SJCRH30 (cell line): Measurements from ENCODE around the gene AOC1. TPM values are rescaled to one million over a fixed set of nuclear protein-coding genes. Genes with fewer than 3 reads are reported as not detected.
"Not testable (repeated sequence)": the region's sequence is repeated elsewhere in the genome, so short reads cannot be mapped to it uniquely, and the experiment has no call there.

Experiments
- DNase-seq, 2 experiments: peaks; one replicate each; pipeline ENCODE4 v3.0.0-alpha.2; 2015 to 2020
- H3K27ac ChIP-seq: fragments of 250-450 bp; sonication (Bioruptor Pico); 2 replicates; pipeline ENCODE4 v1.5.1; 2020; ENCODE audit warnings: mild to moderate bottlenecking, moderate library complexity
- H3K27me3 ChIP-seq: fragments of 250-450 bp; sonication (Bioruptor Pico); 2 replicates; pipeline ENCODE4 v1.5.1; 2020; ENCODE audit warnings: mild to moderate bottlenecking, moderate library complexity
- H3K36me3 ChIP-seq: fragments of 250-450 bp; sonication (Bioruptor Pico); 2 replicates; pipeline ENCODE4 v1.5.1; 2020; ENCODE audit warnings: mild to moderate bottlenecking, moderate library complexity
- H3K4me1 ChIP-seq: fragments of 250-450 bp; sonication (Bioruptor Pico); 2 replicates; pipeline ENCODE4 v1.5.1; 2020; ENCODE audit warnings: mild to moderate bottlenecking, moderate library complexity
- H3K4me3 ChIP-seq: fragments of 250-450 bp; sonication (Bioruptor Pico); 2 replicates; pipeline ENCODE4 v1.5.1; 2020; ENCODE audit warnings: mild to moderate bottlenecking, moderate library complexity
- H3K9me3 ChIP-seq: fragments of 250-450 bp; sonication (Bioruptor Pico); replicated peaks from 2 replicates; pipeline ENCODE4 v1.5.1; 2020; ENCODE audit warnings: mild to moderate bottlenecking, moderate library complexity
- total RNA-seq: library from RNA; depleted of rRNA; stranded (reverse); fragments of >200 nt; shearing (Covaris generic); gene quantifications from 2 replicates; pipeline ENCODE4 v1.2.3, GENCODE V29; 2014; rRNA removed

The AOC1 gene
- total RNA-seq, 1 experiment from 2014 or later, result not detected

DNA sequence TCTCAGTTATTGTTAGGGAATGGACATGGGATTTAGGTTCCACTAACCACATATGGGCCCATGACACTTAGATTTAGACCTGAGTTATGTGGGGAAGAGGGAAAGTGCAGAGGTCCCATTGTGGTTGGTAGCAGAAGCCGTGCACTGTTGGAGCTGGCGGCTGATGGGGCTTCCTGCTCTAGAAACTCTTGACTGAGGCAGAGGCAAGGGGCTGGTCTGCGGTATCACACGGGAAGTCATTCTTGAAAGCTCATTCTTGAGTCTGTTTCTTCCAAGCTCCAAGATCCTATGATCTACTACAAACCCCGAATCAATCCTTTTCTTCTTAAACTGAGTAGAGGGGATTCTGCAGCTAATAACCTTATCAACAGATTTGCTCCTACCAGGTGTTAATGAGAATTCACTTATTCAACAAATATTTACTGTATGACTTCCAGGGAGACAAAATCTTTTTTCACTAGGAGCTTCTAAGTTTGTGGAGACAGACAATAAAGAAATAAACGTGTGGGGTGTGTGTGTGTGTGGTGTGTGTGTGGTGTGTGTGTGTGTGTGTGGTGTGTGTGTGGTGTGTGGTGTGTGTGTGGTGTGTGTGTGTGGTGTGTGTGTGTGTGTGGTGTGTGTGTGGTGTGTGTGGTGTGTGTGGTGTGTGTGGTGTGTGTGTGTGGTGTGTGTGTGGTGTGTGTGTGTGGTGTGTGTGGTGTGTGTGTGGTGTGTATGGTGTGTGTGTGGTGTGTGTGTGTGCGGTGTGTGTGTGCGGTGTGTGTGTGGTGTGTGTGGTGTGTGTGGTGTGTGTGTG lies 57.1 kb downstream of the AOC1 start:
- peaks cover 14% of the 10 kb centered on the region; the same call in 1 of the 2 replicates for H3K27me3 ChIP-seq
- no peak overlapping the region for H3K4me3 ChIP-seq
- no peak overlapping the region for H3K27ac ChIP-seq
- DNase-seq, result no peak
- no peaks in the 10 kb centered on the region for H3K4me1 ChIP-seq
- no peaks in the 10 kb centered on the region for H3K36me3 ChIP-seq
- no peaks in the 10 kb centered on the region for H3K9me3 ChIP-seq

DNA sequence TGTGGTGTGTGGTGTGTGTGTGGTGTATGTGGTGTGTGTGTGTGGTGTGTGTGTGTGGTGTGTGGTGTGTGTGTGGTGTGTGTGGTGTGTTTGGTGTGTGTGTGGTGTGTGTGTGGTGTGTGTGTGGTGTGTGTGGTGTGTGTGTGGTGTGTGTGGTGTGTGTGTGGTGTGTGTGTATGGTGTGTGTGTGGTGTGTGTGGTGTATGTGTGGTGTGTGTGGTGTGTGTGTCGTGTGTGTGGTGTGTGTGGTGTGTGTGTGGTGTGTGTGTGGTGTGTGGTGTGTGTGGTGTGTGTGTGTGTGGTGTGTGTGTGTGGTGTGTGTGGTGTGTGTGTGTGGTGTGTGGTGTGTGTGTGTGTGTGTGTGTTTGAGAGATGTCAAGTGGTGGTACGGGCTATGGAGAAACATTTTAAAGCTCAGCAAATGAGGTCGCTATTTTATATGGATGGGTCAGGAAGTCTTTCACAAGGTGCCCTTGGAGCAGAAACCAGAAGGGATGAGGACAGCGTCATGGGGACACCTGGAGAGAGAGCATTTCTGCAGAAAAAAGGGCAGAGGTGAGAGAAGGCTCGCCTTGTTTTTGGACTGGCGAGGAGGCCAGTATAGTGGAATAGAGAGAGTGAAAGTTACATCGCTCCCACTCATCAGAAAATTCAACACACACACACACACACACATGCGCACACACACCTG lies 58.1 kb downstream of the AOC1 start:
- not testable (repeated sequence) for H3K36me3 ChIP-seq, DNase-seq, H3K27me3 ChIP-seq, H3K9me3 ChIP-seq, H3K27ac ChIP-seq, H3K4me1 ChIP-seq, H3K4me3 ChIP-seq

DNA sequence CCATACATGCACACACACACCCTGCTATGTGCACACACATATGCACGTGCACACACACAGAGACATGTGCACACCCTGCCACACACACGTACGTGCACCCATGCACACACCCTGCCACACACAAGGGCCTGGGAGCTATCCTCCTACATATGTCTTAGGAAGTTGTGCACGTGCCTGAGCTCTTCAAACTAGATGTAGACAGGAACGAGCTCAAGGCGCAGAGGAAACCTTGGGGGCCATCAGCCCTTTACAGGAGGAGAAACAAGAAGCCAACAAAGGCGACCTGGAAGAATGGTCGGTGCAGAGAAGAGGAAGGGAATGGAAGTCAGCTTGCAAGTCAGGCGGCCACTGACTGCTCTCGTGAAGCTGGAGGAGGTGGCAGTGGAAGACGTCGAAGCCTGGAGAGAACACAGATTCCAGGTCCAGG lies 58.7 kb downstream of the AOC1 start:
- Histone ChIP-seq H3K27me3 (peaks cover 7% of the 10 kb centered on the region; the same call in 1 of the 2 replicates), H3K9me3 (no peaks in the 10 kb centered on the region), H3K4me3 (no peak overlapping the region), H3K36me3 (no peaks in the 10 kb centered on the region), H3K4me1 (no peaks in the 10 kb centered on the region), H3K27ac (no peak overlapping the region)
- DNase-seq, result no peak

Other genes with a start within 250 kb of the AOC1 start
- gene GIMAP6, start 220.1 kb upstream of the AOC1 start, total RNA-seq, result not detected in 2 replicates
- not detected in 2 replicates for gene GIMAP2, start 166.8 kb upstream of the AOC1 start, total RNA-seq
- not detected in 2 replicates for gene GIMAP1, start 135.9 kb upstream of the AOC1 start, total RNA-seq
- gene GIMAP5, start 115.1 kb upstream of the AOC1 start, total RNA-seq, result not detected in 2 replicates
- gene TMEM176B, start 52.2 kb upstream of the AOC1 start, total RNA-seq, result not detected in 2 replicates
- gene TMEM176A, start 51.7 kb upstream of the AOC1 start, total RNA-seq, result not detected in 2 replicates
- gene KCNH2, start 125.8 kb downstream of the AOC1 start, total RNA-seq, result 15.9 and 19.3 TPM in 2 replicates
- 0.05 and 0.20 TPM in 2 replicates for gene NOS3, start 138.5 kb downstream of the AOC1 start, total RNA-seq
- gene ATG9B, start 172.0 kb downstream of the AOC1 start, total RNA-seq, result 0.08 TPM in 1 of 2 replicates, not detected in the other
- 20.8 and 22.3 TPM in 2 replicates for gene ABCB8, start 175.9 kb downstream of the AOC1 start, total RNA-seq
- gene ASIC3, start 196.0 kb downstream of the AOC1 start, total RNA-seq, result 1.3 and 1.5 TPM in 2 replicates
- gene CDK5, start 205.4 kb downstream of the AOC1 start, total RNA-seq, result 34.3 and 39.2 TPM in 2 replicates
- gene SLC4A2, start 207.1 kb downstream of the AOC1 start, total RNA-seq, result 129 and 132 TPM in 2 replicates
- 62.2 and 92.8 TPM in 2 replicates for gene FASTK, start 228.3 kb downstream of the AOC1 start, total RNA-seq
- 43.5 and 44.2 TPM in 2 replicates for gene TMUB1, start 231.0 kb downstream of the AOC1 start, total RNA-seq
- 59.7 and 62.9 TPM in 2 replicates for gene AGAP3, start 234.0 kb downstream of the AOC1 start, total RNA-seq